HCT116 (cell line): ENCODE measurements around the gene FAM237B. TPM values are rescaled to one million over a fixed set of nuclear protein-coding genes. Genes with fewer than 3 reads are reported as not detected.
"Not testable (repeated sequence)": the region's sequence is repeated elsewhere in the genome, so short reads cannot be mapped to it uniquely, and the experiment has no call there.

ENCODE experiments used
- ATAC-seq: fragments of 200-7000 bp; cut with Tn5 transposase; 2 replicates; pipeline ENCODE4 v1.9.1; 2020; ENCODE audit warnings: mild to moderate bottlenecking, moderate library complexity
- BruUV-seq: library from RNA; stranded (reverse); fragments of 400-500 nt; replicated peaks from 2 replicates; lab custom pipeline; 2021; lab: Mats Ljungman, UMichigan
- CTCF ChIA-PET: fragments of 300-600 bp; sonication (Branson Sonifier 250); formaldehyde crosslinking; loops from one replicate; lab custom pipeline; 2021; ENCODE audit warnings: antibody characterized with exemption; lab: Charles Lee
- POLR2A ChIA-PET: fragments of 300-600, 350-600 bp; sonication (Branson Sonifier 250); formaldehyde crosslinking; loops from one replicate; lab custom pipeline; 2021; ENCODE audit warnings: antibody characterized with exemption; lab: Charles Lee
- RAD21 ChIA-PET, 2 experiments: fragments of 300-600 bp; sonication (Branson Sonifier 250); formaldehyde crosslinking; loops; one replicate each; lab custom pipeline; 2023; ENCODE audit warnings: low total read pairs in 2 of 2; ENCODE audit not compliant: uncharacterized antibody in 2 of 2, unreplicated experiment in 2 of 2, low non-redundant PET in 1 of 2; lab: Charles Lee
- DNase-seq: peaks from one replicate; pipeline ENCODE4 v3.0.0-alpha.2; 2010; ENCODE audit warnings: low read depth, low spot score
- H2AFZ ChIP-seq: fragments of 200-600 bp; shearing (Covaris generic), sonication (generic); 2 replicates; pipeline ENCODE4 v1.6.1; 2017; ENCODE audit warnings: low read depth, mixed run types, mixed read lengths, antibody characterized with exemption, low read length; ENCODE audit not compliant: poor library complexity, severe bottlenecking
- H3K27ac ChIP-seq: 2 replicates; pipeline ENCODE4 v1.5.1; 2012; ENCODE audit warnings: low read depth, low read length
- H3K27me3 ChIP-seq: fragments of 200-600 bp; sonication (generic); 2 replicates; pipeline ENCODE4 v1.6.1; 2016; ENCODE audit warnings: mixed run types, low read length, mixed read lengths; ENCODE audit not compliant: insufficient read depth
- H3K36me3 ChIP-seq, 2 experiments: fragments of 200-500 bp in 1 of 2; fragments of 200-600 bp in 1 of 2; sonication (Bioruptor generic) in 1 of 2; sonication (generic) in 1 of 2; 2 replicates each; pipeline versions ENCODE4 v1.5.1 to v1.6.1; 2014 to 2016; ENCODE audit warnings: low read length in 2 of 2, inconsistent platforms in 1 of 2, mixed read lengths in 1 of 2, mixed run types in 1 of 2; ENCODE audit not compliant: insufficient read depth in 2 of 2, control insufficient read depth in 1 of 2
- H3K4me1 ChIP-seq, 2 experiments: fragments of 200-600 bp in 1 of 2; sonication (generic) in 1 of 2; 2 replicates each; pipeline versions ENCODE4 v1.5.1 to v1.6.1; 2012 to 2017; ENCODE audit warnings: low read length in 2 of 2, inconsistent platforms in 1 of 2, mild to moderate bottlenecking in 1 of 2, mixed read lengths in 1 of 2, mixed run types in 1 of 2, moderate library complexity in 1 of 2; ENCODE audit not compliant: insufficient read depth in 2 of 2, control insufficient read depth in 1 of 2
- H3K4me2 ChIP-seq: fragments of 200-600 bp; sonication (generic); 2 replicates; pipeline ENCODE4 v1.6.1; 2017; ENCODE audit warnings: mixed run types, low read length, mixed read lengths
- H3K4me3 ChIP-seq, 2 experiments: fragments of 200-600 bp in 1 of 2; sonication (generic) in 1 of 2; replicated peaks in 1 of 2; 2 replicates each; pipeline ENCODE4 v1.5.1; 2011 to 2016; ENCODE audit warnings: low read length in 2 of 2, control low read depth in 1 of 2, low read depth in 1 of 2, mild to moderate bottlenecking in 1 of 2, mixed read lengths in 1 of 2, mixed run types in 1 of 2
- H3K79me2 ChIP-seq: fragments of 200-600 bp; sonication (generic); 2 replicates; pipeline ENCODE4 v1.6.1; 2017; ENCODE audit warnings: mild to moderate bottlenecking, mixed run types, low read length, moderate library complexity, mixed read lengths; ENCODE audit not compliant: insufficient read depth
- H3K9ac ChIP-seq: fragments of 200-600 bp; sonication (generic); 2 replicates; pipeline ENCODE4 v1.6.1; 2016; ENCODE audit warnings: low read length, mixed read lengths
- H3K9me2 ChIP-seq: fragments of 200-600 bp; sonication (generic), shearing (Covaris generic); 2 replicates; pipeline ENCODE4 v1.6.1; 2017; ENCODE audit warnings: mixed run types, mild to moderate bottlenecking, moderate library complexity; ENCODE audit not compliant: insufficient read depth
- H3K9me3 ChIP-seq, 2 experiments: fragments of 200-500 bp in 1 of 2; fragments of 200-600 bp in 1 of 2; sonication (Bioruptor generic) in 1 of 2; sonication (generic) in 1 of 2; 2 replicates each; pipeline ENCODE4 v1.6.1; 2014 to 2017; ENCODE audit warnings: low read length in 2 of 2, mixed read lengths in 2 of 2, inconsistent platforms in 1 of 2, low read depth in 1 of 2, mild to moderate bottlenecking in 1 of 2, mixed run types in 1 of 2, moderate library complexity in 1 of 2; ENCODE audit not compliant: control insufficient read depth in 1 of 2, insufficient read depth in 1 of 2
- H4K20me1 ChIP-seq: fragments of 200-600 bp; sonication (generic), shearing (Covaris generic); 2 replicates; pipeline ENCODE4 v1.6.1; 2017; ENCODE audit warnings: mixed run types, mild to moderate bottlenecking, moderate library complexity; ENCODE audit not compliant: insufficient read depth
- ATF3 ChIP-seq: IDR thresholded peaks from 2 replicates; pipeline ENCODE4 v1.6.1; 2012
- CBX3 ChIP-seq: IDR thresholded peaks from 2 replicates; pipeline ENCODE4 v1.6.1; 2012; ENCODE audit warnings: low read depth
- CEBPB ChIP-seq: IDR thresholded peaks from 2 replicates; pipeline ENCODE4 v1.6.1; 2012; ENCODE audit warnings: low read depth
- CTCF ChIP-seq, 3 experiments: fragments of 200-600 bp in 1 of 3; sonication (generic) in 1 of 3; IDR thresholded peaks in 2 of 3; conservative IDR thresholded peaks in 1 of 3; 2 replicates each; pipeline ENCODE4 v1.5.1; 2012 to 2017; ENCODE audit warnings: low read depth in 2 of 3, low read length in 2 of 3, antibody characterized with exemption in 1 of 3, borderline replicate concordance in 1 of 3, control low read depth in 1 of 3, mild to moderate bottlenecking in 1 of 3, mixed read lengths in 1 of 3, mixed run types in 1 of 3, moderate library complexity in 1 of 3; ENCODE audit not compliant: insufficient read depth in 1 of 3
- EGR1 ChIP-seq: IDR thresholded peaks from 2 replicates; pipeline ENCODE4 v1.6.1; 2012; ENCODE audit warnings: low read depth
- ELF1 ChIP-seq: IDR thresholded peaks from 2 replicates; pipeline ENCODE4 v1.6.1; 2012; ENCODE audit warnings: low read depth, borderline replicate concordance
- EZH2 ChIP-seq: fragments of 200-600 bp; sonication (generic); IDR thresholded peaks from 2 replicates; pipeline ENCODE4 v1.6.1; 2017; ENCODE audit warnings: antibody characterized with exemption, mixed run types
- EZH2phosphoT487 ChIP-seq: fragments of 200-600 bp; IDR thresholded peaks from 2 replicates; pipeline ENCODE4 v1.6.1; 2018; ENCODE audit warnings: antibody characterized with exemption, borderline replicate concordance
- FOSL1 ChIP-seq: IDR thresholded peaks from 2 replicates; pipeline ENCODE4 v1.6.1; 2012; ENCODE audit warnings: low read depth
- JUND ChIP-seq: IDR thresholded peaks from 2 replicates; pipeline ENCODE4 v1.6.1; 2012
- POLR2A ChIP-seq: IDR thresholded peaks from 2 replicates; pipeline ENCODE4 v1.7.0; 2011; ENCODE audit warnings: borderline replicate concordance; ENCODE audit not compliant: insufficient read depth, insufficient read length; ENCODE audit errors: extremely low read depth
- POLR2AphosphoS5 ChIP-seq: IDR thresholded peaks from 2 replicates; pipeline ENCODE4 v1.6.1; 2011; ENCODE audit warnings: mild to moderate bottlenecking, low read depth, low read length, moderate library complexity
- RAD21 ChIP-seq: IDR thresholded peaks from 2 replicates; pipeline ENCODE4 v1.6.1; 2012; ENCODE audit warnings: low read depth, mild to moderate bottlenecking
- REST ChIP-seq: IDR thresholded peaks from 2 replicates; pipeline ENCODE4 v1.6.1; 2012; ENCODE audit warnings: low read depth
- SP1 ChIP-seq: IDR thresholded peaks from 2 replicates; pipeline ENCODE4 v1.6.1; 2012; ENCODE audit warnings: low read depth
- TCF7L2 ChIP-seq: IDR thresholded peaks from 2 replicates; pipeline ENCODE4 v1.7.0; 2011; ENCODE audit warnings: borderline replicate concordance, inconsistent platforms; ENCODE audit not compliant: insufficient read depth, insufficient read length; ENCODE audit errors: extremely low read depth
- YY1 ChIP-seq: IDR thresholded peaks from 2 replicates; pipeline ENCODE4 v1.6.1; 2011; ENCODE audit warnings: low read length, low read depth, moderate library complexity, mild to moderate bottlenecking; ENCODE audit not compliant: insufficient replicate concordance; ENCODE audit errors: extremely low read depth
- intact Hi-C: fragments of 100-400 bp; cut with micrococcal nuclease; formaldehyde crosslinking; loops from 2 replicates; pipeline ENCODE4 v1.10.0; 2022
- total RNA-seq: library from RNA; stranded (reverse); gene quantifications from one replicate; pipeline ENCODE4 v1.2.1, GENCODE V29; 2021; ENCODE audit not compliant: unreplicated experiment

Gene FAM237B
- total RNA-seq, 1 experiment from 2014 or later, result not detected

- intact Hi-C loops, H3K9me2 ChIP-seq, ATAC-seq, H3K9me3 ChIP-seq, H2AFZ ChIP-seq, H3K27me3 ChIP-seq, H4K20me1 ChIP-seq, POLR2A ChIA-PET, CTCF ChIA-PET, DNase-seq, BruUV-seq, H3K36me3 ChIP-seq, H3K4me2 ChIP-seq, RAD21 ChIA-PET, H3K27ac ChIP-seq, H3K9ac ChIP-seq, H3K4me3 ChIP-seq: not testable (repeated sequence)
- Histone ChIP-seq H3K4me1 (peaks cover 0 to 14% of the 10 kb centered on the region in 2 experiments; a peak in 2 of 4 replicates), H3K79me2 (peaks cover 77% of the 10 kb centered on the region)
Measured at GRCh38 chr7:90350032-90350431, 28.9 kb upstream of the FAM237B start.

- Histone ChIP-seq H2AFZ (no peak overlapping the region), H3K4me3 (no peak overlapping the region), H3K9me3 (no peaks in the 10 kb centered on the region), H3K27ac (no peak overlapping the region), H3K4me2 (no peak overlapping the region), H4K20me1 (no peaks in the 10 kb centered on the region), H3K9me2 (no peaks in the 10 kb centered on the region), H3K9ac (no peak overlapping the region), H3K36me3 (no peaks in the 10 kb centered on the region; a peak in 1 of 4 replicates), H3K79me2 (peaks cover 73% of the 10 kb centered on the region), H3K4me1 (peaks cover 0 to 14% of the 10 kb centered on the region in 2 experiments; a peak in 2 of 4 replicates), H3K27me3 (no peaks in the 10 kb centered on the region)
- ChIA-PET RAD21 (no interaction called here), POLR2A (no interaction called here), CTCF (no interaction called here)
- no peak for ATAC-seq
- intact Hi-C loops, result no loop called here
- no peak for TF ChIP-seq SP1
- no peak for TF ChIP-seq EZH2phosphoT487
- no peak for TF ChIP-seq FOSL1
- TF ChIP-seq TCF7L2, result no peak
- TF ChIP-seq REST, result no peak
- TF ChIP-seq EZH2, result no peak
- TF ChIP-seq ATF3, result no peak
- no peak for TF ChIP-seq YY1
- no peak for TF ChIP-seq ELF1
- TF ChIP-seq EGR1, result no peak
- no peak for TF ChIP-seq JUND
- no peak for TF ChIP-seq RAD21
- no peak for TF ChIP-seq POLR2AphosphoS5
- TF ChIP-seq CEBPB, result no peak
- no peak for TF ChIP-seq POLR2A
- TF ChIP-seq CTCF (IDR thresholded peaks at IDR 0.05 in 2 of 3, conservative IDR thresholded peaks at IDR 0.05 in 1 of 3; ENCODE audit: borderline replicate concordance in 1 of 3, insufficient read depth in 1 of 3, low read depth in 2 of 3, low read length in 2 of 3), result no peak
- no peak for TF ChIP-seq CBX3
- no TSS peak for BruUV-seq
- no peak for DNase-seq
Measured at GRCh38 chr7:90349305-90349704, 28.2 kb upstream of the FAM237B start.
